Bronchial epithelial cell (primary cell): ENCODE data around the gene CADM1. TPM values are rescaled to one million over a fixed set of nuclear protein-coding genes. Genes with fewer than 3 reads are reported as not detected.

Experiments used
- DNase-seq: peaks from one replicate; pipeline ENCODE4 v3.0.0-alpha.2; 2010; ENCODE audit warnings: low read depth
- FAIRE-seq: peaks from 2 replicates; lab custom pipeline; 2011; peaks lifted over from hg19 to GRCh38; lab: Jason Lieb, UNC
- H3K27me3 ChIP-seq: 2 replicates; pipeline ENCODE4 v1.5.1; 2011; ENCODE audit warnings: low read length; ENCODE audit not compliant: control insufficient read depth, insufficient read depth
- H3K36me3 ChIP-seq: 2 replicates; pipeline ENCODE4 v1.5.1; 2011; ENCODE audit warnings: low read length; ENCODE audit not compliant: control insufficient read depth, insufficient read depth
- H3K4me3 ChIP-seq: 2 replicates; pipeline ENCODE4 v1.5.1; 2011; ENCODE audit warnings: mild to moderate bottlenecking, low read depth, low read length, control low read depth
- total RNA-seq: library from RNA; depleted of rRNA; stranded (reverse); fragments of >200 nt; gene quantifications from 2 replicates; pipeline ENCODE4 v1.2.1, GENCODE V29; 2014
- TF ChIP-seq, protein P1 (sequence below): IDR thresholded peaks from 2 replicates; pipeline ENCODE4 v1.5.1; 2011; ENCODE audit warnings: mild to moderate bottlenecking, moderate library complexity, low read length, control low read depth, inconsistent platforms; ENCODE audit not compliant: insufficient read depth, severe bottlenecking

CADM1 gene
- total RNA-seq, 1 donor from 2014 or later = 1.6 TPM

DNA sequence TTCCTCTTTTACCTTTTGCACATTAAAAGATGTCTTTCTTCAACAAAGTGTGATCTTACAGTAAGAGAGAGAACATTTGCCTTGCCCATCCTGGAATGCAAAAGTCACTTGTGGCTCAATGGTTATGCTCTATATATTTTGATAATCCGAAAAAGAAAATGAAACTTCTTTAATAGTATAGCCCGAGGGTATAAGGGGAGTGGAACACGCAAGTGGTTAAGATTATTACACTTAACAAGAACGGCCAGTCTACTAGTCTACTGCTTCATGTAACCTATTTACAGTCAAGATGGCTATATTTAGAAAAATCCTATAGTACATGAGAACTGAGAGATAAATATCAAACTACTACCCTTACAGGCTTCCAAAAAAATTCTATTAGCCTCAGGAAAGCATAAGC lies 86.1 kb downstream of the CADM1 start:
- FAIRE-seq = no peak
- H3K4me3 ChIP-seq = no peak overlapping the region
- DNase-seq = no peak
- H3K36me3 ChIP-seq = no peaks in the 10 kb centered on the region
- TF ChIP-seq, protein P1, sequence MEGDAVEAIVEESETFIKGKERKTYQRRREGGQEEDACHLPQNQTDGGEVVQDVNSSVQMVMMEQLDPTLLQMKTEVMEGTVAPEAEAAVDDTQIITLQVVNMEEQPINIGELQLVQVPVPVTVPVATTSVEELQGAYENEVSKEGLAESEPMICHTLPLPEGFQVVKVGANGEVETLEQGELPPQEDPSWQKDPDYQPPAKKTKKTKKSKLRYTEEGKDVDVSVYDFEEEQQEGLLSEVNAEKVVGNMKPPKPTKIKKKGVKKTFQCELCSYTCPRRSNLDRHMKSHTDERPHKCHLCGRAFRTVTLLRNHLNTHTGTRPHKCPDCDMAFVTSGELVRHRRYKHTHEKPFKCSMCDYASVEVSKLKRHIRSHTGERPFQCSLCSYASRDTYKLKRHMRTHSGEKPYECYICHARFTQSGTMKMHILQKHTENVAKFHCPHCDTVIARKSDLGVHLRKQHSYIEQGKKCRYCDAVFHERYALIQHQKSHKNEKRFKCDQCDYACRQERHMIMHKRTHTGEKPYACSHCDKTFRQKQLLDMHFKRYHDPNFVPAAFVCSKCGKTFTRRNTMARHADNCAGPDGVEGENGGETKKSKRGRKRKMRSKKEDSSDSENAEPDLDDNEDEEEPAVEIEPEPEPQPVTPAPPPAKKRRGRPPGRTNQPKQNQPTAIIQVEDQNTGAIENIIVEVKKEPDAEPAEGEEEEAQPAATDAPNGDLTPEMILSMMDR = no peak
- H3K27me3 ChIP-seq = no peaks in the 10 kb centered on the region

DNA sequence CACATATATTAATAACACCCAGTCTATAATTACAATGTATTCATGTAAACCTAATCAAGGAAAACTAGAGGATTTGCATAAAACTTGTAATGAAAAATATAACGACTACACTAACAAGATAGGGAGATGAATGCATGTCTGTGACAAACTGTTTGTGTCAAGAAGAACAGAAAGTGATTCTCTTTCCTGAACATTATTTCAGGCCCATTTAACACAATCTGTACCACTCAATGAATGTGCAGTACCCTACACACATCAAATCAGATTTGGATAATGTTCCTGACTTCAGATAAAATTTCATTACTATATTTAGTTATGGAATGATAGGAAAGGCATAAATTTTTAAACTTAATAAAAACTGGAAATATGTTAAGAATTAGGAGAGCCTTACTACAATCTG lies 93.1 kb downstream of the CADM1 start:
- TF ChIP-seq, protein P1 = no peak

DNA sequence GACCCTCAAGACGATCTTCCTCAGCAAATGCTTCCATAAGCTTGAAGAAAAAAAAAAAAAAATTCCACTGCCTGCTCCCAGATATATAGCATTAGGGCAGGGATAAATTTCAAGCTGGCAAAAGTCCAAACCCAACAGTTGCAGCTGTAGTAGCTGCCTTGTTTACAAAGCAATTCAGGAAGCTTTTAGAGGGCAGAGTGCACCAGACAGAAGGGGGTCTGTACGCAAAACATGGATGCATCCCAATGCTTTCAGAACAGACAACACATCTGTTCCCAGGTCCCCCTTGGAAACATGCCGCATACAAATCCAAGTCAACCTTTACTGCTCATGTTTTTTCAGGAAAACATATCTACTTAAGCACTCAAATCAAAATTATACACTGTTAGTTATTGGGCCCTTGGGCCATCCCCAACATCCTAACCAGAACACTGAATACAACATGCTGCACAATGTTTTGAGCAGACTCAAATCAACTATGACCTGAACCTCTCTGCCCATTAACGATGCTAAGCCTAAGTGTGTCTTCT lies 94.5 kb downstream of the CADM1 start:
- DNase-seq (no peak), FAIRE-seq (no peak)
- TF ChIP-seq, protein P1 = no peak
- Histone ChIP-seq H3K27me3 (no peaks in the 10 kb centered on the region), H3K4me3 (no peak overlapping the region), H3K36me3 (no peaks in the 10 kb centered on the region)

More for the DNA sequence above, 93.1 kb downstream of the CADM1 start:
- FAIRE-seq (no peak), DNase-seq (no peak)
- Histone ChIP-seq H3K36me3 (no peaks in the 10 kb centered on the region), H3K4me3 (no peak overlapping the region), H3K27me3 (no peaks in the 10 kb centered on the region)

GRCh38 chr11:115409116-115409670 lies 95.0 kb downstream of the CADM1 start:
- no peak for FAIRE-seq

DNA sequence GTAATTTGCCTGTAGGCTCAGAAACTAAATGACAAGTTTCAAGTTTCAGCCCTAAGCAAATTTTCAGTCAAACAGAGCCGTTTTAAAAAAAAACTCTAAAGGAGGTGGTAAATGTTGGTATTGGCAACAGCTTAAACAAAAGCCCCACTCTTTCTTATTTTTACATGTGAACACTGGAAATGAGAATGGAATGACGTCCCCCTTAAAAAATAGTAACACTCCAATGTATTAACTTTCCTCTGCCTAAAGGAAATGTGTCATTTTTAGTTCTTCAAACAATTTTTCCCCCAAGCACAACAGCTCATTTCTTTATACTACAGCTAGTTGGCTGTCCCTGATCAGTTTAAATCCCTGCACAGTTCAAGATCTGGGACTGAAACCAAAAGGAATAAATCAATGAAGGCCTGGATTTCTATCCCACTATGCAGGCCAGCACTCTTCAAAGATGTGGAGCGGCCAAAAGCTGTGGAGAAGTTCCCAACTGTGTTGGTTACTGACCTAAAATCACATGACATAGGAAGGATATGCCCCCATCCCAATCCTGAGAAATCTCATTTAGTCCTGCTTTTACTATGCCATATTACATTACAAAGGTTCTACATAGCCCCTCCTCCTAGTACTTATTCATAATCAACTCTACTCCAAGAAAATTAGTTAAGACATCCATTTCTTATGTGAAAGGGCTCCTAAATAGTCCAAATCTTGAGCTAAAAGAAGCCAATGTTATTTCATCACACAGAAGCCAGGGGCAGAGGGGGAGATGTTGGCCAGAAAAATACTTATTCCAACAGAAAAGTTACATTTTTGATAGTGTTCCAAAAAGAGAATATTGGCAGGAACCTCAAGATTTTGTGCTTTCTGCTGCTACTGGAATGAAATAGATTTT lies 95.9 kb downstream of the CADM1 start:
- DNase-seq (no peak), FAIRE-seq (no peak)
- H3K27me3 ChIP-seq = no peaks in the 10 kb centered on the region
- no peaks in the 10 kb centered on the region for H3K36me3 ChIP-seq
- H3K4me3 ChIP-seq = no peak overlapping the region
- TF ChIP-seq, protein P1 = no peak

More at GRCh38 chr11:115409116-115409670, 95.0 kb downstream of the CADM1 start:
- Histone ChIP-seq H3K36me3 (no peaks in the 10 kb centered on the region), H3K4me3 (no peak overlapping the region), H3K27me3 (no peaks in the 10 kb centered on the region)
- DNase-seq = no peak
- TF ChIP-seq, protein P1 = no peak
